Upper lobe of left lung (tissue), 4 donors: Measurements from ENCODE around the gene ITPRIPL2.

ENCODE experiments used
- CTCF ChIP-seq, 6 experiments: fragments of 450-650 bp in 4 of 6; fragments of 200-600 bp in 2 of 6; sonication (generic) in 2 of 6; IDR thresholded peaks; one replicate each; pipeline ENCODE4 v1.5.1; 2016 to 2019; ENCODE audit warnings: antibody characterized with exemption in 6 of 6
- EP300 ChIP-seq, 4 donors: sonication (generic); formaldehyde crosslinking; IDR thresholded peaks; one replicate each; pipeline ENCODE4 v1.5.1; 2017; ENCODE audit warnings: antibody characterized with exemption in 4 of 4, control low read depth in 2 of 4
- POLR2A ChIP-seq, 4 donors: fragments of 450-650 bp; IDR thresholded peaks; one replicate each; pipeline ENCODE4 v1.5.1; 2016 to 2017; ENCODE audit warnings: antibody characterized with exemption in 4 of 4, mild to moderate bottlenecking in 2 of 4
- POLR2AphosphoS5 ChIP-seq, 2 donors: sonication (generic); formaldehyde crosslinking; IDR thresholded peaks; one replicate each; pipeline ENCODE4 v1.5.1; 2017; ENCODE audit warnings: antibody characterized with exemption in 2 of 2

DNA sequence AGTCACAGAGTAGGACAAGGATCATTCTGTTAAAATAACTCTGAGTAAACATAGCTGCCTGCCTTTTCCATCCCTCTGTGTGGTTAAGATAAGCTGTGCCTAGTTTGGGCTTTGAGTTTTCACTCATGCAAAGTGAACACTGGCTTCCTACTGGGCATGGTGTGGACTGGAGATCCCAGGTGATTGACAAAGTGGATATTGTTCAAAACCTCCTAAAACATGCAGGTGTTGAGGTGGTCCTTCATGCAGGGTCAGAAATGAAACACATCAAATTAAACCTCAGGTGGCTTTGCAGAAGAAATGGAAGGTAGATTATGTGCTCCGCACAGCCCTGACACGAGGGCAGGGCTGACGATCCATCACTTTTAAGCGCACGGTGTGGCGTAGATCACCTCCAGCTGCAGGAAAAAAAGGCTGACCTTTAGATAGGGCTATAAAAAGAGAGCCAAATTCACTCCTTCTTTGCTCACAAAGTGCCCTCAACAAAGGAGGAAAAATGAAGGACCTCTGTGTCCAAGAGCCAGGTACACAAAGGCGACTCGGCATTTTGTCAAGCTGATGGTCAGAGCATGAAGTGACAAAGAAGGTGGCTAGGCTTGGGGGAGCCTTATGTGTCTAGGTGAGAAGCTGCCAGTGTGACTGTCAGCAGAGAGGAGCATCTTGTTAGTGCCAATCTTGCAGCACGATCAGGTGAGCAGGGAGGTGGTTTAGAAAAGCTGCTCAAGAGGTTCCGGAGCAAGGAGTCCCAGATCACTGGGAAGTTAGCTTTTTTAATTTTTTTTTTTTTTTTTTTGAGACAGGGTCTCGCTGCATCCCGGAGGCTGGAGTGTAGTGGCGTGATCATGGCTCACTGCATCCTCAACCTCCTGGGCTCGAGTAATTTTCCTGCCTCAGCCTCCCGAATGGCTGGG lies 19.9 kb upstream of the ITPRIPL2 start:
- TF ChIP-seq CTCF (IDR thresholded peaks at IDR 0.05) (no peak), POLR2AphosphoS5 (IDR thresholded peaks at IDR 0.05) (no peak), POLR2A (IDR thresholded peaks at IDR 0.05) (no peak), EP300 (IDR thresholded peaks at IDR 0.05) (no peak)
